GM18909 (cell line): ENCODE data around the gene OXCT1.
A peak's percentile ranks its signal among the peaks of the same experiment; 100 is the strongest.

Experiments
- ATAC-seq: cut with Tn5 transposase; IDR thresholded peaks from one replicate; pipeline ENCODE4 v1.9.1; 2021; ENCODE audit warnings: mild to moderate bottlenecking; ENCODE audit not compliant: unreplicated experiment, poor library complexity

OXCT1 gene

GRCh38 chr5:41869724-41870626 is at the start of gene OXCT1:
OXCT1 (minus strand) TSS chr5:41870425; CDS start chr5:41870358, 67 bp downstream.
- peak; percentile 92 for ATAC-seq

- ATAC-seq, result peak; percentile 49
Measured at GRCh38 chr5:41918105-41918504, 47.9 kb upstream of the OXCT1 start.

- no peak for ATAC-seq
Measured at GRCh38 chr5:41908374-41909079, 38.3 kb upstream of the OXCT1 start.

GRCh38 chr5:41906151-41906550 is 35.9 kb upstream of the OXCT1 start:
- ATAC-seq, result no peak

- ATAC-seq, result peak; percentile 99
Measured at GRCh38 chr5:41903892-41904799, 33.9 kb upstream of the OXCT1 start, which contains the start of gene RIMOC1. RIMOC1 (plus strand) TSS chr5:41904344; CDS start chr5:41904368, 24 bp downstream.

GRCh38 chr5:41903382-41903891 is 33.2 kb upstream of the OXCT1 start:
- no peak for ATAC-seq

- ATAC-seq, result no peak
Measured at GRCh38 chr5:41896230-41896629, 26.0 kb upstream of the OXCT1 start.

- ATAC-seq, result peak; percentile 61
Measured at GRCh38 chr5:41893074-41893851, 23.0 kb upstream of the OXCT1 start.

- ATAC-seq, result no peak
Measured at GRCh38 chr5:41892031-41892430, 21.8 kb upstream of the OXCT1 start.

GRCh38 chr5:41891066-41891707 is 21.0 kb upstream of the OXCT1 start:
- peak; percentile 67 for ATAC-seq

- ATAC-seq, result no peak
Measured at GRCh38 chr5:41885286-41885685, 15.1 kb upstream of the OXCT1 start.

- no peak for ATAC-seq
Measured at GRCh38 chr5:41883936-41884335, 13.7 kb upstream of the OXCT1 start.

GRCh38 chr5:41883243-41883642 is 13.0 kb upstream of the OXCT1 start:
- ATAC-seq, result no peak

- ATAC-seq, result no peak
Measured at GRCh38 chr5:41882765-41883164, 12.5 kb upstream of the OXCT1 start.

GRCh38 chr5:41878643-41879478 is 8.6 kb upstream of the OXCT1 start:
- peak; percentile 73 for ATAC-seq

- peak; percentile 60 for ATAC-seq
Measured at GRCh38 chr5:41878173-41878572, 7.9 kb upstream of the OXCT1 start.

GRCh38 chr5:41877408-41877807 is 7.2 kb upstream of the OXCT1 start:
- ATAC-seq, result no peak

- no peak for ATAC-seq
Measured at GRCh38 chr5:41876678-41877077, 6.5 kb upstream of the OXCT1 start.
